Rectal smooth muscle tissue (tissue), 1 donor: ENCODE measurements around the gene HDAC4.

Source experiments
- H3K27ac ChIP-seq: one replicate; pipeline ENCODE4 v1.7.0; 2013; ENCODE audit warnings: low read depth, low read length, inconsistent platforms
- H3K27me3 ChIP-seq: one replicate; pipeline ENCODE4 v1.7.0; 2013; ENCODE audit warnings: low read length; ENCODE audit not compliant: control insufficient read depth, insufficient read depth
- H3K36me3 ChIP-seq: one replicate; pipeline ENCODE4 v1.7.0; 2013; ENCODE audit warnings: low read length; ENCODE audit not compliant: control insufficient read depth, insufficient read depth
- H3K4me1 ChIP-seq: one replicate; pipeline ENCODE4 v1.7.0; 2013; ENCODE audit warnings: low read length; ENCODE audit not compliant: control insufficient read depth, insufficient read depth
- H3K4me3 ChIP-seq: one replicate; pipeline ENCODE4 v1.7.0; 2013; ENCODE audit warnings: low read length
- H3K9ac ChIP-seq: one replicate; pipeline ENCODE4 v1.7.0; 2013; ENCODE audit warnings: low read length

HDAC4 gene

DNA sequence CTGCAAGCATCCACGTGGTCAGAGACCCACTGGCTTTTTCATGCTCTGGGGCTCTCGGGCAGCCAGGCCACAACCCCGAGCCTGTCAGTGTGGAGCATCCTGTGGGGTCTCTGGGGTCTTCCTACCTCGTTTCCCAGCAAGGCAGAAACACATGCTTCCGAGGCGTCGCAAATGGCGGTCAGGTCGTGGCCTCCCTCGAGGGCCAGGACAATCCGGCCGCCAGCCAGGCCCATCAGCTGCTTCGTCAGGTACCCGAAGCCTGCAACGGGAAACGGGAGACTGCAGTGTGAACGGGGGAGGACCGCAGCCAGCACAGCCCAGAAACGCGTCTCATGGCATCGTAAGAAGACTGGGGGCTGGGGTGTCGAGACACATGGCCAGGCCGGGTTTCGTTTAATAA lies 334.2 kb downstream of the HDAC4 start:
- H3K9ac ChIP-seq: no peak overlapping the region
- no peak overlapping the region for H3K27ac ChIP-seq
- H3K36me3 ChIP-seq: peaks cover 39% of the 10 kb centered on the region
- H3K27me3 ChIP-seq: no peaks in the 10 kb centered on the region
- no peak overlapping the region for H3K4me3 ChIP-seq
- H3K4me1 ChIP-seq: no peaks in the 10 kb centered on the region

DNA sequence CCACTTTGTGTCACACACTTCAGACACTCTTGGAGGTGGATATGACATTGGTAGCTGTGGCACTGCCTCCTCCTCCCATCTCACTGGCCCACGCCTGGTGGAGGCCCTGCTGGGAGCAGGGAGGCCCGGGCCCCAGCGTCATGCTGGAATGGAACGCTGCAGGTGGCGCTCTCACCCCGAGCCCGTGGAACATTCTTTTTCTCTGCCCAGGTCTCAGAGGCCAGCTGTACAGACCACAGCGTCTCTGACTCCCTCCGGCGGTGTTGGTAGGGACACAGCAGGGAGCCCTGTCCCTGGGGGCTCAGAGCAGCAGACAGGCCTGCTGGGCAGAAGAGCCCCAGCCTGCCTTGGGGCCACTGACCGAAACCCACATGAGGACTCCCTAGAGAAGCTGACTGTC lies 334.9 kb downstream of the HDAC4 start:
- Histone ChIP-seq H3K27ac (no peak overlapping the region), H3K36me3 (peaks cover 40% of the 10 kb centered on the region)

DNA sequence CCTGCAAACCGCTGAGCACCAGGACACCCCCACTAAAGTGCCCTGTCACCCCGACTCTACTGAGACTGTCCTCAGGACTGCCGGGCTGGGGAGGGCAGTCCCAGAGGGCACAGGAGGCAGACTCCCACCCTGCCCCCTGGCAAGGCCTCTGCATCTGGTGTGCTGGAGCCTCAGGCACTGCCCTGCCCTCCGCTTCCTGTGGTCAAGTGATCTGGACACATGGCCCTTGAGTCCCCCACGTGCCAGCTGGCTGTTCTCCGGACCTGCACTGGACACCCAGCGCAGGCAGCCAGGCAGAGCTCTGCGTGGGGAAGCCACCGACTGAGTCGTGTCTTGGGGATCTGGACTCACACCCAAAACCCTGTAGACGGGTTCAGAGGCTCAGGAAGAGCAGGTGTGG lies 335.3 kb downstream of the HDAC4 start:
- Histone ChIP-seq H3K4me1 (no peaks in the 10 kb centered on the region), H3K36me3 (peaks cover 42% of the 10 kb centered on the region), H3K27me3 (no peaks in the 10 kb centered on the region), H3K9ac (no peak overlapping the region), H3K4me3 (no peak overlapping the region), H3K27ac (no peak overlapping the region)

More for the DNA sequence above, 334.9 kb downstream of the HDAC4 start:
- Histone ChIP-seq H3K4me3 (no peak overlapping the region), H3K4me1 (no peaks in the 10 kb centered on the region), H3K27me3 (no peaks in the 10 kb centered on the region), H3K9ac (no peak overlapping the region)

DNA sequence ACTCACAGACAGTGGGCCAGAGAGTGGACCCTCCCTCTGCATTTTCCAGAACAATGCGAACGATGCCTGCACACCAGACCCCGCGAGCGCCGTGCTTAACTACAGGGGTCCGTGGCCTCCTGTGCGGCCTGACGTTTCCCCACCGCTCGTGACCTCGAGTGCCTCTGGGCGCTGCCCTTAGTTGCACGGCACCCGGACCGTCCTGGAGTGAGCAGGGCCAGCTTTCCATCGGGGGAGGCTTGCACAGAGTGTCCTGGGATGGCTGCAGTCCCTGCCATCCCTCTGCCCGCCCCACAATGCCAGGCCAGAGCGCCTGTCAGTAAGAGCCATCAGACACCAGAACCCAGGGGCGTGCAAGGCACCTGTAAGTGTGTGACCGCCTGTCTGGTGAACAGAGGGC lies 335.9 kb downstream of the HDAC4 start:
- Histone ChIP-seq H3K9ac (no peak overlapping the region), H3K27ac (no peak overlapping the region), H3K4me1 (no peaks in the 10 kb centered on the region), H3K36me3 (peaks cover 40% of the 10 kb centered on the region), H3K4me3 (no peak overlapping the region), H3K27me3 (no peaks in the 10 kb centered on the region)

DNA sequence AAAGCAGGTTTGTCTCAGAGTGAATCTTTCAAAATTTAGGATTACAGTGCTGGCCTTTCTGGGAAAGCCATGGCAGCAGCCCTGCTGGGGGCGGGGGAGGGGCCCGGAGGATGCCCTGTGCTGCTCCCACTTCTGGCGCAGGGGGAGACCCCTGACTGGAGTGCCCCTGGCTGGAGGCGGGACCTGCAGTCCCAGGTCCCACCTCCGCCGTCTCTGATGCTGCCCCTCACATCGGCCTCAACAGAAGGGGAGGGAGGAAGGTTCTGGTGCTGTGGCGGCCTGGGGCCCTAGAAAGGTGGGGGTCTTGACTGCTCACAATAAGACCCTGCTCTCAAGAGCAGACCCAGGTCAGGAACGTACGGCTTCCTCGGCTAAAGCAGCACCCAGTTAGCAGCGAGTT lies 336.6 kb downstream of the HDAC4 start:
- no peaks in the 10 kb centered on the region for H3K4me1 ChIP-seq
- no peak overlapping the region for H3K4me3 ChIP-seq
- H3K36me3 ChIP-seq: peaks cover 40% of the 10 kb centered on the region
- no peak overlapping the region for H3K27ac ChIP-seq
- H3K27me3 ChIP-seq: no peaks in the 10 kb centered on the region
- no peak overlapping the region for H3K9ac ChIP-seq

DNA sequence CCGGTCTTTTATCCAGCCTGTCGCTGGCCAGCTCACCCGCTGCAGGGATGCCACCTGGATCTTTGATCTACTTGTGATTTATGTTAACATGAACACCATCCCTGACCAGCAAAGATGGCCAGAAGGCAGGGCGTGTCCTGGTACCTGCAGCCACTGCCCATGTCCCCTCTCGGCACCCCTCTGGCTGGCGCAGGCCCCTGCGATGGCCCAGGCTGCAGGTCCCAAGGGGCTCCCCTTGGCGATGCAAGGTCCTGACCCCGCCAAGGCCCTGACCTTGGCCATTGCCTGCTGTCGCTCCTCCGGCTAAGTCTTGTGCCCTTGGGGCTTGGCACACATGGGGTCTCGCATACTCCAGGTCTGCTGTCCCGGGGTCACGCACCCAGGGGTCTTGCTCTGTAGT lies 338.1 kb downstream of the HDAC4 start:
- Histone ChIP-seq H3K27me3 (no peaks in the 10 kb centered on the region), H3K4me1 (no peaks in the 10 kb centered on the region), H3K36me3 (peaks cover 37% of the 10 kb centered on the region), H3K27ac (no peak overlapping the region), H3K4me3 (no peak overlapping the region), H3K9ac (no peak overlapping the region)

DNA sequence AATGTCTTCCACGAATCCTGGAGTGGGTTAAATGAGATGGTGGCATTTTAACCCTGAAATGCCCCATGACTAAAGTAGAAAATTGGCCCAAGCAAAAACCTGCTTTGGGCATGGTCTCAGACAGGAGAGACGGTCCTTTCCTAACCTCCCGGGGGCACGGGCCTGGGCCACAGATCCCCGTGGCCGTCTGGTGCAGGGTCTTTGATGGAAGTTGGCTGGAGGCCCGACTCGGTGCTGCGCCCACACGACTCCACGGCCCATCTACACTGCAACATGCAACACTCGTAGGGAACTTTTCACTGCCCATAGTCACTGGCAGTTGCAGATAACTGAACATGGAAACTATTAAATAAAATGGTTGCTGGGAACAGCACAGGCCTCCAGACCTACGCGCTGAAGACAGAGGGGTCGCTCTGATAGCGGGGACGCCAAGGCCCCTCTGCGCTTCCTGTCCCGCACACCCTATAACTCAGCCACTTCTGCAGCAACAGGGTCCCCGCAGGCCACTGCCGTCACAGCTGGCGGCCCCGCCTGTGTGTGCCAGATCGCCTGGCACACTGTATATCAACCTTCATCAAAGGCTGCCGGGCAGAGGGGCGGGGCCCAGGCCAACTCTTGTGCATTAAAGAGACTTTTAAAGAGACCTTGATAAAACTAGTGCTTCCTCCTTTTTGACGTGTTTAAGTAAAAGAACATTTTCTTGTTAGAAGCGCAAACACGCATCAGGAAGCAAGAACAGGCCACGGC lies 338.8 kb downstream of the HDAC4 start:
- H3K9ac ChIP-seq: no peak overlapping the region
- H3K4me3 ChIP-seq: no peak overlapping the region
- no peaks in the 10 kb centered on the region for H3K27me3 ChIP-seq
- H3K4me1 ChIP-seq: no peaks in the 10 kb centered on the region
- H3K27ac ChIP-seq: no peak overlapping the region
- peaks cover 34% of the 10 kb centered on the region for H3K36me3 ChIP-seq

DNA sequence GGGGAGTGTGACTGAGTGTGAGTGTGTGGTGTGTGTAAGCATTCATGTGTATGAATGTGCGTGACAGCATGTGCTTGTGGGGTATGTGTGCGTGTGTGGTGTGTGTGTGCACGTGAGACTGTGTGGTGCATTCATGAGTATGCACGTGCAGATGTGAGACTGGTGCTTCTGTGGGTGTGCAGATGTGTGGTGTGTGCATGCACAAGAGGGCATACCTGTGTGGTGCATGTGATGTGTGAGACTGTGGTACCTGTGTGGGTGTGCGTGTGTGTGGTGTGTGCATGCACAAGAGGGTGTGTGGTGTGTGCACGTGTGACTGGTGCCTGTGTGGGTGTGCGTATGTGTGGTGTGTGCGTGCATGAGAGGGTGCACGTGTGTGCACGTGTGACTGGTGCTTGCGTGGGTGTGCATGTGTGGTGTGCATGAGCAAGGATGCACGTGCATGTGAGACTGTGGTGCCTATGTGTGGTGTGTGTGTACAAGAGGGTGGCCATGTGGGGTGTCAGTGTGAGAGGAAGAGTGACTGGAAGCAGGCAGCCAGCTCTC lies 339.6 kb downstream of the HDAC4 start:
- Histone ChIP-seq H3K9ac (no peak overlapping the region), H3K4me3 (no peak overlapping the region), H3K36me3 (peaks cover 27% of the 10 kb centered on the region), H3K27me3 (no peaks in the 10 kb centered on the region), H3K4me1 (no peaks in the 10 kb centered on the region), H3K27ac (no peak overlapping the region)

DNA sequence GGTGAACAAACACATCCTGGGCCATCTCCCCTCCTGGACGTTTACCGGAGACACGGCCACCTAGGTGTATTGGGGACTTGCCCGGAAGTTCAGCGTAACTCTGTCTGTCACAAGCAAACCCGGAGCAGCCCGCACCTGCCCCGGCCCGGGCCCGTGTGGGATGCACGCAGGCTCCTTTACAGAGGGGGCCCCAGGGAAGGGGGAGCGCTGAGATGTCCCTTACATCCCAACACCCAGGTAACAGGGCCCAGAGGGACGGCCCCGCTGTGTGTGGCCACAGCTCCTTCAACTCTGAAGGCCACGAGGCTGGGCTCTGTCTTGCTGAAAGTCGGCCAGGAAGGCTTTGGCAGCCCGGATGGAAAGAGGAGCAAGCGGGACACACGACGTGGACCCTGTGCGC lies 340.1 kb downstream of the HDAC4 start:
- Histone ChIP-seq H3K9ac (no peak overlapping the region), H3K27ac (no peak overlapping the region), H3K36me3 (peaks cover 22% of the 10 kb centered on the region), H3K4me1 (no peaks in the 10 kb centered on the region), H3K4me3 (no peak overlapping the region), H3K27me3 (no peaks in the 10 kb centered on the region)

DNA sequence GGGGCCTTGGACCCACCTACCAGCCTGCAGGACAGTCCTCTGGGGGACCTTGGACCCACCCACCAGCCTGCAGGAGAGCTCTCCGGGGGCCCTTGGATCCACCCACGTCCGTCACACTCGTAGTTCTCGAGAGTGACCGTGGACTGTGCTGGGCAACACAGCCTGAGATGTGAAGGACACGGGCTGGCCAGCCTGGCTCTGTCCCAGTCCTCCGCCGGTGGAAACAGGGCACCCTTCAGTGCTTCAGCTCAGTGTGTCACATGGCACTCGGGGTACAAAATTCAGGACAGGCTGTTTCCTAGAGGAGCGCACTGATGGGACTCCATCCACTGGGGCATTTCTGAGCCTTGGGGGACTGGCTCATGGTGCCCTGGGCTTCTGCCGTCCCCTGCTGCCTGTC lies 341.0 kb downstream of the HDAC4 start:
- peaks cover 16% of the 10 kb centered on the region for H3K36me3 ChIP-seq
- H3K9ac ChIP-seq: no peak overlapping the region
- no peaks in the 10 kb centered on the region for H3K4me1 ChIP-seq
- no peak overlapping the region for H3K27ac ChIP-seq
- H3K27me3 ChIP-seq: no peaks in the 10 kb centered on the region
- H3K4me3 ChIP-seq: no peak overlapping the region

DNA sequence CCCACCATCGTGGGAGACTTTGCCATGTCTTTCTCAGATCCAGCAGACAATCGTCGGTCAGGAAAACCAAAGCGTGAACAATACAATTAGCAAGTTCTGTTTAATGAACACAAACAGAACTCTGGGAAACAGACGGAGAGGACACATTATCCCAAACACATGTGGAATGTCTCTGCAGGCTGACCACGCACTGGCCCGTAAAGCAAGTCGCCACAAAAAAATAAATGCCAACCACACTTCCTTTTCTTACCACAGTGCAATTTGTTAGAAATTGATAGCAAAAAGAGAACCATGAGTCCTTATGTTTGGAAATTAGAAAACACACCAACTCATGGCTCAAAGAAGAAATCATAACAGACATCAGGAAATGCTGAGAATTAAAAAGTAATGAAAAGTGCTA lies 342.1 kb downstream of the HDAC4 start:
- Histone ChIP-seq H3K27ac (no peak overlapping the region), H3K4me1 (no peaks in the 10 kb centered on the region), H3K27me3 (no peaks in the 10 kb centered on the region), H3K36me3 (peaks cover 19% of the 10 kb centered on the region), H3K4me3 (no peak overlapping the region), H3K9ac (no peak overlapping the region)

DNA sequence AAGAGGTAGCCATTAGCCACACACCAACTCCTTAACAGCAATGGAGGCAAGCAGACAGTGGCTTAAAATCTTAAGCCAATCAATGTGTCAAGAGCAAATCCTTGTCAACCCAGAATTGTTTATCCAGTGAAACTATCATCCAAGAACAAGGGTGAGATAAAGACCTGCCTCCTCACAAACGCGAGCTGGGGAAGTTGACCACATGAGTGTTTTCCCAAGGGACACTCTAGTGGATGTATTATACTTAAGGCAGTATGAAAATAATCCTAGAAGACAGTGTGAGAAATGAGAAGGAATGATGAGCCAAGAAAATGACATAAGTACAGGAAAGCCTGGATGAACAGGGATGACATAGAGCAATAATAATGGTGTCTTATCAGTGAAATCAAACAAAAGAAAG lies 343.3 kb downstream of the HDAC4 start:
- H3K4me3 ChIP-seq: no peak overlapping the region
- no peaks in the 10 kb centered on the region for H3K27me3 ChIP-seq
- H3K27ac ChIP-seq: no peak overlapping the region
- H3K9ac ChIP-seq: no peak overlapping the region
- peaks cover 26% of the 10 kb centered on the region for H3K36me3 ChIP-seq
- H3K4me1 ChIP-seq: no peaks in the 10 kb centered on the region

DNA sequence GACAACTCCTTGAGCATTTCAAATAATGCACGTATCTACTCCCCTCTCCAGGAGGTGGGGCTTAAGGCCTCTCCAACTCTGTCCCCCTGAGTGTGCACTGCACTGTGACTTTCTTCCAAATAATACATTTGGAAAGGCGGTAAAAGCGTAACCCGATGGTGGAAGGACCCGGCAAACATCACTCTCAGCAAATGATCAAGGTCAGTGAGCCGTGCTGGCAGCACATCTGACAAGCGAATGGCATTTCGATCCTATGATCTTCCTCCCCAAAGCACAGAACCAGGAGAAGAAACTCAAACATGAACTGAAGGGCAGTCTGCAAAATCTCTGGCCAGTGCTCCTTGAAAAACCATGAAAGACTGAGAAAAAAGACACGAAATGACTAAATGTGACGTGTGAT lies 344.2 kb downstream of the HDAC4 start:
- Histone ChIP-seq H3K4me3 (no peak overlapping the region), H3K36me3 (peaks cover 26% of the 10 kb centered on the region), H3K27ac (no peak overlapping the region), H3K9ac (no peak overlapping the region), H3K27me3 (no peaks in the 10 kb centered on the region), H3K4me1 (no peaks in the 10 kb centered on the region)
